HepG2 (cell line): ENCODE results near the gene CHCHD6. TPM values are rescaled to one million over a fixed set of nuclear protein-coding genes. Genes with fewer than 3 reads are reported as not detected.

Source experiments
- AHR ChIP-seq: IDR thresholded peaks from 2 replicates; pipeline ENCODE4 v1.6.1; 2018; ENCODE audit warnings: missing genetic modification reagents, missing compliant biosample characterization
- ESRRA ChIP-seq: sonication (generic); formaldehyde crosslinking; IDR thresholded peaks from 2 replicates; pipeline ENCODE4 v1.5.1; 2020; ENCODE audit warnings: mild to moderate bottlenecking, low read depth, missing genetic modification reagents
- GABPB1 ChIP-seq: IDR thresholded peaks from 2 replicates; pipeline ENCODE4 v1.6.1; 2016; ENCODE audit warnings: mild to moderate bottlenecking, missing genetic modification reagents, moderate library complexity, missing compliant biosample characterization
- HNRNPLL ChIP-seq: fragments of 200-400 bp; formaldehyde crosslinking; IDR thresholded peaks from 2 replicates; pipeline ENCODE4 v1.6.1; 2017; ENCODE audit warnings: mild to moderate bottlenecking, low read depth, low read length; ENCODE audit not compliant: poor library complexity, severe bottlenecking
- HOXD1 ChIP-seq: sonication (generic); formaldehyde crosslinking; IDR thresholded peaks from 2 replicates; pipeline ENCODE4 v1.5.0; 2020; ENCODE audit warnings: missing genetic modification reagents
- KDM1A ChIP-seq: IDR thresholded peaks from 2 replicates; pipeline ENCODE4 v1.6.1; 2016; ENCODE audit warnings: missing compliant biosample characterization
- PHF21A ChIP-seq: sonication (generic); formaldehyde crosslinking; IDR thresholded peaks from 2 replicates; pipeline ENCODE4 v1.5.0; 2020; ENCODE audit warnings: mild to moderate bottlenecking, missing genetic modification reagents
- PHF8 ChIP-seq: sonication (generic); formaldehyde crosslinking; IDR thresholded peaks from 2 replicates; pipeline ENCODE4 v1.5.0; 2020; ENCODE audit warnings: missing genetic modification reagents
- POLR2A ChIP-seq, 2 experiments: IDR thresholded peaks; 2 replicates each; pipeline ENCODE4 v1.6.1; 2011; ENCODE audit warnings: low read depth in 2 of 2, low read length in 2 of 2, mild to moderate bottlenecking in 1 of 2, moderate library complexity in 1 of 2; ENCODE audit not compliant: insufficient read depth in 1 of 2
- RAD21 ChIP-seq: fragments of 450-650 bp; formaldehyde crosslinking; IDR thresholded peaks from 2 replicates; pipeline ENCODE4 v1.5.0; 2020; ENCODE audit warnings: mild to moderate bottlenecking
- RXRA ChIP-seq: sonication (generic); formaldehyde crosslinking; IDR thresholded peaks from 2 replicates; pipeline ENCODE4 v1.5.1; 2020; ENCODE audit warnings: missing genetic modification reagents
- TCF7L2 ChIP-seq: IDR thresholded peaks from 2 replicates; pipeline ENCODE4 v1.6.1; 2011; ENCODE audit warnings: mild to moderate bottlenecking, low read depth, low read length, moderate library complexity
- U2AF2 ChIP-seq: fragments of 200-400 bp; formaldehyde crosslinking; IDR thresholded peaks from 2 replicates; pipeline ENCODE4 v1.6.1; 2017; ENCODE audit warnings: low read depth, mild to moderate bottlenecking, low read length
- ZBED4 ChIP-seq: sonication (generic); formaldehyde crosslinking; IDR thresholded peaks from 2 replicates; pipeline ENCODE4 v1.4.0; 2020; ENCODE audit warnings: missing genetic modification reagents, borderline replicate concordance
- ZKSCAN1 ChIP-seq: fragments of 150-350 bp; IDR thresholded peaks from 2 replicates; pipeline ENCODE4 v1.6.1; 2014; ENCODE audit warnings: low read length
- ZNF260 ChIP-seq: sonication (generic); formaldehyde crosslinking; IDR thresholded peaks from 2 replicates; pipeline ENCODE4 v1.4.0; 2020; ENCODE audit warnings: missing genetic modification reagents, low read depth, mild to moderate bottlenecking, borderline replicate concordance
- ZNF263 ChIP-seq: sonication (generic); formaldehyde crosslinking; IDR thresholded peaks from 2 replicates; pipeline ENCODE4 v1.4.0; 2020; ENCODE audit warnings: missing genetic modification reagents
- ZNF33A ChIP-seq: sonication (generic); formaldehyde crosslinking; IDR thresholded peaks from 2 replicates; pipeline ENCODE4 v1.5.1; 2020; ENCODE audit warnings: missing genetic modification reagents, mild to moderate bottlenecking, moderate library complexity, borderline replicate concordance
- ZNF646 ChIP-seq: sonication (generic); formaldehyde crosslinking; IDR thresholded peaks from 2 replicates; pipeline ENCODE4 v1.9.0; 2021; ENCODE audit warnings: mild to moderate bottlenecking, missing genetic modification reagents
- ZSCAN21 ChIP-seq: sonication (generic); formaldehyde crosslinking; IDR thresholded peaks from 2 replicates; pipeline ENCODE4 v1.8.0; 2022; ENCODE audit warnings: mild to moderate bottlenecking, missing genetic modification reagents, moderate library complexity, borderline replicate concordance
- polyA plus RNA-seq, 8 experiments: library from polyadenylated mRNA; depleted of rRNA in 3 of 8; stranded (reverse) in 7 of 8; unstranded in 1 of 8; fragments of >200 nt; fragmentation: Illumina TruSeq in 4 of 8; extraction: Trizol in 4 of 8; gene quantifications; 2 replicates each; pipeline versions ENCODE4 v1.2.1 to v1.2.3, GENCODE V29; 2011 to 2016; ENCODE audit warnings: low read depth in 4 of 8, missing spikeins in 1 of 8, mixed read lengths in 1 of 8; ENCODE audit not compliant: insufficient read depth in 1 of 8
- total RNA-seq, 5 experiments: library from RNA; depleted of rRNA; stranded (reverse); fragments of >200 nt; fragmentation: Illumina TruSeq; extraction: Trizol; gene quantifications; 2 replicates each; pipeline ENCODE4 v1.2.3, GENCODE V29; 2016; ENCODE audit warnings: low read depth in 1 of 5

CHCHD6 gene
- total and polyA plus RNA-seq, 2 of the 13 experiments (the other 11 are each of a cell fraction or from before 2014, with no cell fraction given) = 20.3 to 20.8 TPM

DNA sequence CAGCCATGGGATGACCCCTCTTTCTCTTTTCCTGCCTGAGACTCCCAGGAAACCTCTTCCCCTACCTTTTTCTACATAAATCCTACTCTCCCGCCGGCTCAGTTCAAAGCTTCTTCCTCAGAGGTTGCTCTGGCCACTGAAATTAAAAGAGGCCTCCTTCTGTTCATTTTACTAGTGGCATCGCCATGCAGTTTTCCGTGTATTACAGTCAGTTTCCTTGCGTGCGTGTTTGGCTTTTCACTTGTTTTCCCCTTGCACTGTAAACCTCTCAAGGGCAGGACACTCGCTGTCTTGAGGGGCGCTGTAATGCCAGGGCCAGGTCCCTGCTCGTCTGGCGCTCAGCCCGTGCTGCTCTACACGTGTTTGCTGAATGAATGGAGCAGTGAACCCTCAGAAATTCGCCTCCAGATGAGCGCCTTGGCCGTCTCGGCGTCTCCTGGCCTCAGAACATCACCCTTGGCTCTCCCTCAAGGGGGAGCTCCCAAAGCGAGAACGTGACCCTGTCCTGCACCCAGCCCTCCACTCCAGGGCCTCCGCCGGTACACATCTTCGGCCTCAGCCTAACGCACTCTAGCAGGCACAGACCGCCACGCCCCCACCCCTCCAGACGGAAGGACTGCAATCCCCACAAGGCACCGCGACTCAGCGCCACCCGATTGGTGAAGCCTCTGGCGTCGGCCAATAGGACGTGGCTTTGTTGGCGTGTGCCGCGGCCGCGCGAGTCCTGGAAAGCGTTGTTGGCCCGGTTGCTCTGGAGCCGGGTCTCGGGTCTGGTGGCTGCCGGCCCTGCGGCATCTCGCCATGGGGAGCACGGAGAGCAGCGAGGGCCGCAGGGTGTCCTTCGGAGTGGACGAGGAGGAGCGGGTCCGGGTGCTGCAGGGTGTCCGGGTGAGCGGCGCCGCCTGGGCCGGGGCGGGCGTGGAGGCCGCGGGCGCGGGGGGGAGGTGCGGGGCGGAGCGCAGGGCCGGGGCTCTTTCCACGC is at the start of gene CHCHD6 (continued):
- no peak for TF ChIP-seq ZNF646
- TF ChIP-seq RXRA = peak; percentile 64
- peak; percentile 90 for TF ChIP-seq PHF8 (CRISPR knock-in tag)
- no peak for TF ChIP-seq ZKSCAN1
- TF ChIP-seq HNRNPLL = peak; percentile 76
- no peak for TF ChIP-seq ESRRA
- TF ChIP-seq TCF7L2 = no peak
- TF ChIP-seq ZBED4 (CRISPR knock-in tag) = peak; percentile 99
- TF ChIP-seq ZNF263 (CRISPR knock-in tag) = peak; percentile 98
- TF ChIP-seq ZSCAN21 (CRISPR knock-in tag) = peak; percentile 29; the same call in 1 of the 2 replicates
- TF ChIP-seq HOXD1 (CRISPR knock-in tag) = no peak
- no peak for TF ChIP-seq U2AF2
- no peak for TF ChIP-seq ZNF33A (CRISPR knock-in tag)
- TF ChIP-seq ZNF260 (CRISPR knock-in tag) = 0 out of 2 replicates have a peak, but pooled peaks have one; percentile 69
- peak; percentile 90 for TF ChIP-seq GABPB1
- peak; percentile 47 for TF ChIP-seq PHF21A (CRISPR knock-in tag)
- peak in 1 of 2 experiments; percentile 12; a peak in 2 of 4 replicates for TF ChIP-seq POLR2A (IDR thresholded peaks at IDR 0.05; ENCODE audit: insufficient read depth in 1 of 2, low read depth in 2 of 2, low read length in 2 of 2)
- no peak for TF ChIP-seq KDM1A (CRISPR knock-in tag)
- peak; percentile 45; the same call in 1 of the 2 replicates for TF ChIP-seq AHR (CRISPR knock-in tag)
- TF ChIP-seq RAD21 = no peak
